Retinal pigment epithelial cell (primary cell): ENCODE measurements around the gene WDR11.

ENCODE experiments used
- DNase-seq: peaks from one replicate; pipeline ENCODE4 v3.0.0-alpha.2; 2010; ENCODE audit warnings: low read depth
- H3K4me3 ChIP-seq: 2 replicates; pipeline ENCODE4 v1.5.1; 2011; ENCODE audit warnings: mild to moderate bottlenecking, low read length, control low read depth, moderate library complexity
- TF ChIP-seq, protein P1 (sequence below): conservative IDR thresholded peaks from 2 replicates; pipeline ENCODE4 v1.5.1; 2011; ENCODE audit warnings: low read depth, low read length, control low read depth, inconsistent platforms

The WDR11 gene

DNA sequence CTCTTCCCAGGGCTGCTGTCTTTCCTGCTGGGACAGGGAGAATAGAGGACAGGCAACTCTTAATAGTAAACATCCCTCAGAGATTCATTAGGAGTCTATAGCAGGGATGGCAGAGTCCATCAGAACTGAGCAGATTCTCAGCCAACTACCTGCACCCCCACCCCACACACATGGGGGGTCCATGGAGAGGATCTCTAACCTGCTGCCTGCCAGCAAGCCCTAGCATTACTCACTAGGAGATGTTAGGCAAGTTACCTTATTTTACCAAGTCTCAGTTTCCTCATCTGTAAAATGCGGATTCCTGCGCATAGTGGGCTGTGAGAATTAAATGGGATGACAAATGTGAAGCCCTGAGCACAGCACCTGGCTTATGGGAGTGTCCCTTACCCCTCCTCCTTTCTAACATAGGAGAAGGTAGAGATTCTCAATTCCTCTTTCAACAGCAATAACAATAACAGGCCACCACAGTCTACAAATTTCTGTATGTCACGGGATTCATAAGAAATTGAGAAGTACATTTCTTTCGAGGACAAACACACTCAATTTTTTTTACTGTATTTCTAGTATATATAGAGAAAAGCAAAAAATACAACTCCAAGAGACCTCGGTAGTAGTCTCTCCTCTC lies 23.8 kb upstream of the WDR11 start:
- DNase-seq, result no peak
- TF ChIP-seq, protein P1, sequence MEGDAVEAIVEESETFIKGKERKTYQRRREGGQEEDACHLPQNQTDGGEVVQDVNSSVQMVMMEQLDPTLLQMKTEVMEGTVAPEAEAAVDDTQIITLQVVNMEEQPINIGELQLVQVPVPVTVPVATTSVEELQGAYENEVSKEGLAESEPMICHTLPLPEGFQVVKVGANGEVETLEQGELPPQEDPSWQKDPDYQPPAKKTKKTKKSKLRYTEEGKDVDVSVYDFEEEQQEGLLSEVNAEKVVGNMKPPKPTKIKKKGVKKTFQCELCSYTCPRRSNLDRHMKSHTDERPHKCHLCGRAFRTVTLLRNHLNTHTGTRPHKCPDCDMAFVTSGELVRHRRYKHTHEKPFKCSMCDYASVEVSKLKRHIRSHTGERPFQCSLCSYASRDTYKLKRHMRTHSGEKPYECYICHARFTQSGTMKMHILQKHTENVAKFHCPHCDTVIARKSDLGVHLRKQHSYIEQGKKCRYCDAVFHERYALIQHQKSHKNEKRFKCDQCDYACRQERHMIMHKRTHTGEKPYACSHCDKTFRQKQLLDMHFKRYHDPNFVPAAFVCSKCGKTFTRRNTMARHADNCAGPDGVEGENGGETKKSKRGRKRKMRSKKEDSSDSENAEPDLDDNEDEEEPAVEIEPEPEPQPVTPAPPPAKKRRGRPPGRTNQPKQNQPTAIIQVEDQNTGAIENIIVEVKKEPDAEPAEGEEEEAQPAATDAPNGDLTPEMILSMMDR, result no peak
- H3K4me3 ChIP-seq, result no peak overlapping the region

DNA sequence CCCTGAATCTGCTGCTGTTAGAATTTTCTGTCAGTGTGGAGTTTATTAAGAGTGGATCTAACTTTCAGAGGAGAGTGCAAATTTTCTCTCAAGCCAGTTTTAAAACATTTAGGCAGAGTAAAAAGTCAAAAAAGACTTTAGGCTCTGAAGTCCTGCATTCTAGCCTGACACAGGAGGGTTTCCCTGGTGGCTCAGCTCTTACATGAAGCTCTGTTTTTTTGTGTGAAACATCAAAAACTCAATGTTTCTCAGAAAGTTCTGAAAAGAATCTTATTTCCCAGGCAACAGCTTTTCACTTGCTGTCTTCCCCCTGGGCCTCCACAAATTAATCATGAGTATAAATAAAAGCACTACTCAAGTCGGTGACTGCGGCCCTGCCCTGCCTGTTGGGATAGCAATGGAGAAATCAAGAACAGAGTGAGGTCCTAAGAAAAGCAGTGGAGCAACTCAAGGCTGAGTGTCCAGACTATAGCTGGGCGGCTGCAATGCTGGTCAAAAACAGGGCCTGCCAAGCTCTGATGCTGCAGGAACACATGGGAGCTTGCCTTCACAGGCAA lies 22.3 kb upstream of the WDR11 start:
- no peak overlapping the region for H3K4me3 ChIP-seq
- DNase-seq, result no peak
- TF ChIP-seq, protein P1, result no peak

DNA sequence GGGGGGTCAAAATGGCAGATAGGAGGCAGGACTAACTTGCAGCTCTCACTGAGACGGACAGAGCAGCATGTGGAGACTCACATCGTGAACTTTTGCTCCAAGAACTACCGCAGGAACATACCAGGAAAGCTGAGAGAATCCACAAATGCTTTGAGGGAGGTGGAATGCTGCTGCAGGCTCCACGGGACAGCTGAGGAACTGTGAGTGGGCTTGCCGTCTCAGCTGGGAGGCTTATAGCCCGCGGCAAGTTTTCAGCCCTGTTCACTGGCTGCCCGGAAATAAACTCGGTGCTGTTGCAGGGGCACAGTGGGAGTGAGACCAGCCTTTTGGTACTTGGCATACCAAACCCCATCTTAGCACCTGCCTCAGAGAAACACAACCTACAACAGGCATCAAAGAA lies 19.1 kb upstream of the WDR11 start:
- no peak overlapping the region for H3K4me3 ChIP-seq
- DNase-seq, result no peak
- TF ChIP-seq, protein P1, result no peak

DNA sequence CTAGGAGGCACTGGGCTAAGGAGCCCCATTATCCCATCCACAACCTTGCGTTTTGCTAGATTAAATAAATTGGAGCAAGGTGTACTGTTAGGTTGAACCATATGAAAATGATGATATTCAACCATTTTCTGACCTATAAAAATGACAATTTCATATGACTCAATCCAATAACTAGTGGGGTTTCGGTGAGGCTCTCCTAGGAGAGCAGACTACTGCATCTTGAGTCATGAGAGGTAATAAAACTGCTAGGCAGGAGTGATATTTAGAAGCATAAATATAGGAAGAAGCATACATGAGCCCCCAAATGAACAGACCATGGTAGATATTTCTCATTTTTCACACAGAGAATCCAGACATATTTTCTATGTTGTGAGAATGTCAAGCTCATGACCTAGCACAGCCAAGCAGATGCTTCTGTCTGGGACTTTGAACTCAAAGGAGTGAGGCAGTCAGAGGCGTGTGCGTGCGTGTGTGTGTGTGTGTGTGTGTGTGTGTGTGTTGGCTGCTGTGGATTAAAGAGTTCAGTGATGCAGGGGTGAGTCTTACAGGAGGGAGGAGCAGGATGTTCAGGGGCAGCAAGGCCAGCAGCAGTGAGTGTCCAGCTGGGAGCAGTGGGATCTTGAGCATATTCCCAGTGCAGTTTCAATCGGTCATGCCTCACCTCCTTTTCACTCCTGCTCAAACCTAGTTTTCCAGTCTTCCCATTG lies 17.8 kb upstream of the WDR11 start:
- TF ChIP-seq, protein P1, result no peak
- no peak for DNase-seq
- H3K4me3 ChIP-seq, result no peak overlapping the region

DNA sequence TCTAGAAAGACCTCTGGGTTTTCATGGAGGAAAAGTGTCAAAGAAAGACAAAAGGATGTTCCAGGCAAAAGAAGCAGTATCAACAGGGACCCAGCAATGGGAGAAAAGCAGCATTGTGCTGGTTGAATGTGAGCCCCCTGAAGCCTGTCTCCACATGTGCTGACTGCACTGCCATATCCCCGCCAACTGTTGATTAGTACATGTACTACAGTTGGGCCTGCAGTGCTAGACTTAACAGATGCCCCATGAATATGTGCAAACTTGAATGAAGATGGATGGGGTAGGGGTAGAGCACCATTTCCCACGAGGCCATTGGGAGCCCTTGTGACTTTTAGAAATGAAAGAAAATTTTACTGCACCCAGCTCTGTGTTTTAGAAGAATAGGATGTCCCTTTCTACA lies 15.6 kb upstream of the WDR11 start:
- DNase-seq, result no peak
- TF ChIP-seq, protein P1, result no peak
- no peak overlapping the region for H3K4me3 ChIP-seq

DNA sequence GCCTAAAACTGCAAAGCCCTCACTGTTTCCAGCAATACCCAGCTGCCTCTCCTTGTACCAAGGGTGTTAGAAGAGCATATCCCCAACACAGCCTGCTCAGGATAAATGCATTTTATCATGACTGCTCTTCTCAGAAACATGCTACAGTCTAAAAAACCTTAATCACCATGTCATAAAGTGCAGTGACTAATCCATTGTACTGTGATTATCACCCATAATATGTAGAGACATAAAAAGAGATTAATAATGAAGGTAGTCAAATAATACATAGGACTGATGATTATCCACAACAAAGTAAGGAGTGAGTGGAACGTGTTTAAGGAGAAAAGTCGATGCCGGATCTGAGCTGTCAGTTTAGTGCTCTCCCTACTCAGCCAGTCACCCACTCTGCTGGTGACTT lies 12.2 kb upstream of the WDR11 start:
- TF ChIP-seq, protein P1, result no peak
- DNase-seq, result no peak
- no peak overlapping the region for H3K4me3 ChIP-seq
